ENCODE data around the gene FTO.

GRCh38 chr16:54090602-54091001, 386.6 kb downstream of the FTO start:
- TF ChIP-seq CTCF (IDR thresholded peaks at IDR 0.05), result no peak
- no peak for TF ChIP-seq POLR2AphosphoS5 (IDR thresholded peaks at IDR 0.05)
- no peak for TF ChIP-seq EP300 (IDR thresholded peaks at IDR 0.05; ENCODE audit: low read depth)
- TF ChIP-seq POLR2A (IDR thresholded peaks at IDR 0.05), result no peak
